BJ (cell line): ENCODE measurements around the gene NSG1. TPM values are rescaled to one million over a fixed set of nuclear protein-coding genes. Genes with fewer than 3 reads are reported as not detected.

Experiments
- CTCF ChIA-PET: fragments of 350-600 bp; formaldehyde crosslinking; extraction: SDS; loops from one replicate; lab custom pipeline; 2021; ENCODE audit warnings: antibody characterized with exemption, inconsistent platforms; lab: Yijun Ruan, JAX
- POLR2A ChIA-PET: fragments of 300-600 bp; sonication (Branson Sonifier 250); formaldehyde crosslinking; extraction: SDS; loops from one replicate; lab custom pipeline; 2021; ENCODE audit warnings: antibody characterized with exemption; lab: Charles Lee
- DNase-seq: peaks from one replicate; pipeline ENCODE4 v3.0.0-alpha.2; 2011; ENCODE audit warnings: low read depth
- H3K27me3 ChIP-seq: 2 replicates; pipeline ENCODE4 v1.6.0; 2011; ENCODE audit warnings: low read length; ENCODE audit not compliant: control insufficient read depth, insufficient read depth
- H3K36me3 ChIP-seq: 2 replicates; pipeline ENCODE4 v1.5.1; 2011; ENCODE audit warnings: low read length; ENCODE audit not compliant: control insufficient read depth, insufficient read depth
- H3K4me3 ChIP-seq: 2 replicates; pipeline ENCODE4 v1.5.1; 2011; ENCODE audit warnings: low read depth, mild to moderate bottlenecking, control low read depth, low read length
- CTCF ChIP-seq: IDR thresholded peaks from 2 replicates; pipeline ENCODE4 v1.5.1; 2011; ENCODE audit warnings: low read depth, mild to moderate bottlenecking, control low read depth, inconsistent platforms, low read length, moderate library complexity; ENCODE audit not compliant: insufficient read depth
- polyA plus RNA-seq: library from polyadenylated mRNA; depleted of rRNA; stranded (reverse); fragments of >200 nt; gene quantifications from 2 replicates; pipeline ENCODE4 v1.2.3, GENCODE V29; 2011

Gene NSG1
- polyA plus RNA-seq, 1 experiment: 0.17 TPM

- no peak for TF ChIP-seq CTCF
- no peak for DNase-seq
- ChIA-PET CTCF (no interaction called here), POLR2A (no interaction called here)
- Histone ChIP-seq H3K36me3 (no peaks in the 10 kb centered on the region), H3K4me3 (no peak overlapping the region), H3K27me3 (peaks cover 28% of the 10 kb centered on the region)
These were observed 3.8 kb upstream of the NSG1 start for GRCh38 chr4:4383085-4383484.

- Histone ChIP-seq H3K4me3 (no peak overlapping the region), H3K36me3 (no peaks in the 10 kb centered on the region), H3K27me3 (peaks cover 35% of the 10 kb centered on the region)
- DNase-seq: no peak
- CTCF ChIA-PET: interaction anchor here (0.7 kb wide), 1 partner anchor 9 kb away, joined by 4 read pairs; no protein-coding TSS in a partner anchor
- POLR2A ChIA-PET: no interaction called here
- TF ChIP-seq CTCF: peak; percentile 17; the same call in 1 of the 2 replicates
These were observed 2.1 kb upstream of the NSG1 start for GRCh38 chr4:4384837-4385236.

GRCh38 chr4:4385729-4386295 is 1.1 kb upstream of the NSG1 start:
- no peak for TF ChIP-seq CTCF
- ChIA-PET POLR2A (no interaction called here), CTCF (no interaction called here)
- no peak for DNase-seq
- H3K4me3 ChIP-seq: no peak overlapping the region
- peaks cover 35% of the 10 kb centered on the region for H3K27me3 ChIP-seq
- H3K36me3 ChIP-seq: no peaks in the 10 kb centered on the region

GRCh38 chr4:4386296-4386735 is 586 bp upstream of the NSG1 start:
- no peak for TF ChIP-seq CTCF
- Histone ChIP-seq H3K4me3 (peak overlapping the region; percentile 25), H3K27me3 (peaks cover 35% of the 10 kb centered on the region), H3K36me3 (no peaks in the 10 kb centered on the region)
- POLR2A ChIA-PET: no interaction called here
- CTCF ChIA-PET: no interaction called here
- no peak for DNase-seq

- Histone ChIP-seq H3K4me3 (no peak overlapping the region), H3K27me3 (peaks cover 36% of the 10 kb centered on the region), H3K36me3 (no peaks in the 10 kb centered on the region)
- no peak for DNase-seq
- POLR2A ChIA-PET: no interaction called here
- no peak for TF ChIP-seq CTCF
- CTCF ChIA-PET: no interaction called here
These were observed 819 bp downstream of the NSG1 start for GRCh38 chr4:4387531-4388310.
